HG03469 (cell line): Measurements from ENCODE around the gene GKAP1.
"Not testable (repeated sequence)": the region's sequence is repeated elsewhere in the genome, so short reads cannot be mapped to it uniquely, and the experiment has no call there.

Source experiments
- ATAC-seq: cut with Tn5 transposase; IDR thresholded peaks from one replicate; pipeline ENCODE4 v1.9.1; 2021; ENCODE audit warnings: mild to moderate bottlenecking, moderate library complexity, moderate number of reproducible peaks; ENCODE audit not compliant: unreplicated experiment

GKAP1 gene

GRCh38 chr9:83817356-83818278 is at the start of gene GKAP1:
GKAP1 (minus strand) TSS chr9:83817769; CDS start chr9:83806517, 11,252 bp downstream.
- peak; percentile 60 for ATAC-seq

GRCh38 chr9:83849895-83850294 is 32.3 kb upstream of the GKAP1 start:
- not testable (repeated sequence) for ATAC-seq

GRCh38 chr9:83837070-83837643 is 19.6 kb upstream of the GKAP1 start:
- ATAC-seq, result not testable (repeated sequence)

- ATAC-seq, result not testable (repeated sequence)
These were observed 13.0 kb upstream of the GKAP1 start for GRCh38 chr9:83830426-83831071.

- not testable (repeated sequence) for ATAC-seq
These were observed 7.5 kb upstream of the GKAP1 start for GRCh38 chr9:83824986-83825623.

GRCh38 chr9:83817011-83817355 is 586 bp downstream of the GKAP1 start:
- ATAC-seq, result peak; percentile 7

- not testable (repeated sequence) for ATAC-seq
These were observed 2.4 kb downstream of the GKAP1 start for GRCh38 chr9:83815120-83815519.

GRCh38 chr9:83809213-83809612 is 8.4 kb downstream of the GKAP1 start:
- ATAC-seq, result not testable (repeated sequence)

- not testable (repeated sequence) for ATAC-seq
These were observed 13.1 kb downstream of the GKAP1 start for GRCh38 chr9:83804454-83804853.

GRCh38 chr9:83803941-83804340 is 13.6 kb downstream of the GKAP1 start:
- ATAC-seq, result not testable (repeated sequence)

GRCh38 chr9:83800236-83801033 is 17.1 kb downstream of the GKAP1 start:
- no peak for ATAC-seq

GRCh38 chr9:83794051-83794450 is 23.5 kb downstream of the GKAP1 start:
- ATAC-seq, result no peak

GRCh38 chr9:83792746-83793145 is 24.8 kb downstream of the GKAP1 start:
- no peak for ATAC-seq

GRCh38 chr9:83778164-83778563 is 39.4 kb downstream of the GKAP1 start:
- ATAC-seq, result no peak

- no peak for ATAC-seq
These were observed 41.6 kb downstream of the GKAP1 start for GRCh38 chr9:83775932-83776331.

- ATAC-seq, result no peak
These were observed 44.7 kb downstream of the GKAP1 start for GRCh38 chr9:83772860-83773259.

GRCh38 chr9:83765376-83765775 is 52.2 kb downstream of the GKAP1 start:
- ATAC-seq, result no peak

- peak; percentile 87 for ATAC-seq
These were observed 63.1 kb downstream of the GKAP1 start for GRCh38 chr9:83754383-83754977.

GRCh38 chr9:83749706-83750105 is 67.9 kb downstream of the GKAP1 start:
- ATAC-seq, result no peak

- no peak for ATAC-seq
These were observed 73.4 kb downstream of the GKAP1 start for GRCh38 chr9:83744206-83744605.
